ENCODE measurements around the gene MOV10L1.
"Not testable (repeated sequence)": the region's sequence is repeated elsewhere in the genome, so short reads cannot be mapped to it uniquely, and the experiment has no call there.

The MOV10L1 gene

DNA sequence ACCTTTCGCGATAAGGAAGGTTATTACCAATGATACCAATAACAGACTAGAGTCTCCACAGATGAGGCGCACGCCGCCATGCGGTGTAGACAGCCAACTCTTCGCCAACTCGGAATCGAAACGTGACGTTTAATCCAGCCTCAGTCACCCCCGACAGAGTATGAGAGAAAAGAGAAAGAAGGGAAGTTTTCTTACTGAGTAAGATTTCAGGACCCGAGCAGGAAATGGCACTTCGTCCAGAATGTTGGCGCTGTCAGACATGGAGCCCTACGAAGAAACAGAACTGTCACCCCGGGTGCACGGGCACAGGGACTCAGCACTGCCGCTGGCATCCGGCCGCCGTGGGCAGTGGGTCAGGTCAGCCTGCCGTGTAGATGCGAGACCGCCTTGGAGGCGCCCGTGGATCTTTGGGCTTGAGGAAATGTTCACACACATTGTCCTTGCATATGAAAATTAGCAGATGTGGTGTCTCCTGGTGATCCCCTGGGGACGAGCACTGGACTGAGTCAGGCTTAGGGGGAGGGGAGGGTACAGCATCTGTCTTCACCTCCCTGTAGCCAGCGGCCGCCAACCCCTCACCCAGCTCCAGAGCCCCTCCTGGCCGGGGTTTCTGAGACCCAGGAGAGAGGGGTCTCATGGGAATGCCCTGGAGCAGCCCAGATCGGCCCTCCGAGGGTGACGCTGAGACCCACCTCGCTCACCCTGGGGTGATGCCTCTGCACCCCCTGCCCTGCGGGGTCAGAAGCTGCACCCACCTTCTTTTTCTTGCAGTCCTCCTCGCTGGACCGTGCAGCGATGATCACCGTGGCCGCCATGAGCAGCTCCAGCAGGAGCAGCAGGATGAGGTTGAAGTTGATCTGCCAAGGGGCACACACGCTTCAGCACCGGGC is 12.9 kb upstream of the MOV10L1 start:
- no peak for DNase-seq (ENCODE audit: extremely low read depth in 1 of 2, low read depth in 1 of 2)

GRCh38 chr22:50078246-50078645 is 11.6 kb upstream of the MOV10L1 start:
- DNase-seq (ENCODE audit: extremely low read depth in 1 of 2, low read depth in 1 of 2), result no peak

GRCh38 chr22:50078761-50079160 is 11.0 kb upstream of the MOV10L1 start:
- no peak for DNase-seq (ENCODE audit: extremely low read depth in 1 of 2, low read depth in 1 of 2)

- DNase-seq (ENCODE audit: extremely low read depth in 1 of 2, low read depth in 1 of 2), result no peak
Observed at GRCh38 chr22:50080077-50080465, 9.7 kb upstream of the MOV10L1 start.

- no peak for DNase-seq (ENCODE audit: extremely low read depth in 1 of 2, low read depth in 1 of 2)
Observed at GRCh38 chr22:50081426-50082196, 8.2 kb upstream of the MOV10L1 start.

DNA sequence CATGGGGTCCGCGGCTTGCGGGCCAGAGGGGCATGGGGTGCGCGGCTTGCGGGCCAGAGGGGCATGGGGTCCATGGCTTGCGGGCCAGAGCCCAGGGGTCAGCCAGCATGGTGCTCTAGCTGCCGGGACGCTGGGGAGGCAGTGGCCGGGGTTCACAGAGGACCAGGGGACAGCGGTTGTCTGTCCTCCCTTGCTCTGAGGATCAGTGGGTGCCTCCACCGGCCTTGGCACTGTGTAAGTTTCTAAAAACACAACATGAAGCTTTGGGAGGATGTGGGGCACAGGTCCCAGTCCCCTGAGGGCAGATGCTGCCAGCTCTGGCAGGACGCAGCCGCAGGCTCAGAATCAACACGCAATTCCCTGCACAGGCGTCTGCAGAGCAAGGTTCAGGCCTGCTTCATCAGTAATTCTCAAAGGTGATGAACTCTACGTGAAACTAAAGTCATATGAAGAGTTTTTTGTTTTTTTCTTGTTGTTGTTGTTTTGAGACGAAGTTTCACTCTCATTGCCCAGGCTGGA is 7.5 kb upstream of the MOV10L1 start:
- DNase-seq (ENCODE audit: extremely low read depth in 1 of 2, low read depth in 1 of 2), result no peak

DNA sequence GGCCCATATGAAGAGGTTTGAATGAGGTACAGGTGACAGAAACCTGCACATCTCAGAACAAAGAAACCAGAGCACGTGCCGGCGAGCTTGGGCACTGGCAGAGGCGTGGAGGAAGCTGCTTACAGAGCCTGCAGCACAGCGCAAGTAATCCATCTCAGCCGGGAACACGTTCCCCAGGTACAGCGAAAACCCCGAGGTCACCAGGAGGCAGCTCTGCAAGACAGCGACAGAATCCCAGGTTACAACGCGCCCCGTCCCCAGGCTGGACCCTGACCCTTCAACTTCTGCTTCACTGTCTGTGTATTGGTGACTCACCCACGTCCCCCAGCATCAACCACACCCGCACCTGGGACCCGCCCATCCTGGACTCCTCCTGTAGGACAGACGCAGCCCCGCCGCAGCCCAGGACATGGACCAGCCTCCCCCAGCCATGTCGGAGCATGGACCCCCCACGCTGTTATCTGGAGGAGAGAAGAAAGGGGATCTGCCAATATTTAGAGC is 6.8 kb upstream of the MOV10L1 start:
- no peak for DNase-seq (ENCODE audit: extremely low read depth in 1 of 2, low read depth in 1 of 2)

GRCh38 chr22:50083462-50084079 is 6.2 kb upstream of the MOV10L1 start:
- no peak for DNase-seq (ENCODE audit: extremely low read depth in 1 of 2, low read depth in 1 of 2)

DNA sequence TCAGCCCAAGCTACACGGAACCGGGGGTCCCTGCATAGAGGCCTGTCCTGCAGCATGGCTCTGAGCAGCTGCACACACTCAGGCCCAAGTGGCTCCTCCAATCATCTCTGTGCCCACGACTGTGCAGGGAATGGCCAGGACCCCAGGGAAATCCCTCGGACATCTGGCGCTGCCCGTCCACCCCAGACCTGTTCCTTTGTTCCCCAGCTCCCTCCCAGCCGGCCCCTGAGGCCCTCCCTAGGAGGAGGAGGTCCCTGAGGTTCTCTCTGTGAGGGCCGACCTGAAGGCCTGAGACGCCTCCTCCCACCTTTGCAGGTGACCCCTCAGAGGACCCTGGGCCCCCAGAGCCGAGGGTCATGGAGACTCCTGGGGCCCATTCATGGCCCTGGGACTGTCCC is 5.7 kb upstream of the MOV10L1 start:
- DNase-seq (ENCODE audit: extremely low read depth in 1 of 2, low read depth in 1 of 2), result no peak

- no peak for DNase-seq (ENCODE audit: extremely low read depth in 1 of 2, low read depth in 1 of 2)
Observed at GRCh38 chr22:50084614-50085021, 5.2 kb upstream of the MOV10L1 start.

DNA sequence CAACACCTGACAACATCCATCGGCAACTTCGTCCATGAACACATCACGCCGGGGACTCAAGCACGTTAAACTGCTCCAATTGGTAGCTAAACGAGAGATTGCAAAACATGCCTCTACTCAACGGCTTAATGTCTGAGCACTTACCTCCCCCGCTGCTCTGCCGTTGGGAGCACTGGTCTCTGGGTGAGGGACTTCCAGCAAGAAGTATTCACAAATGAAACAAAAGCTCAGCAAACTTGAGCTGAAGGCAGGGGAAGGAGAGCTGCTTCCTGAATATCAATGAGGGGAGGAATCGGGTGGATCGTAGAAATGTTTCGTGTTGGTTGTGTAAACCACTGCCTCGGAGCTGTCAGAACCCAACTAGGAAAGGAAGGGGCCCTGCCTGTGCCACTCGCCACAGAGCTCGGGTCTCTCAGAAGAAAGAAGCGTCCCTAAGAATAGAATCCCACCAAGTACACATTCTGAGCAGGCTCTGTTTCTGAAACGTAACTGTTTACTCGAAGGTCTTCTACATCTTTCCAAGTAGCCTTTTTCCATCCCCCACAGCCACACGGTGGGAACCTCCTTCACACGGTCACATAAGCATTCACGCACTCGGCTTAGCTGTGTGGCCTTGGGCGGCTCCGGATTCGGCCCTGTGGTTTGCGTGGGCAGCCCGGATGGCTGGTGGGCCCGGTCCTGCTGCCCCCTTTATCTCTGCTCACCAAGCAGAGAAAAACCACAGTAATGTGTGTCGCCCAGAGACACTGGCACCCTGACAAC is 4.4 kb upstream of the MOV10L1 start, which contains the start of gene MLC1:
MLC1 (minus strand) TSS at position 216 of the 762 bp plus-strand sequence. CDS start 524 bp downstream, outside the sequence.
- no peak for DNase-seq (ENCODE audit: extremely low read depth in 1 of 2, low read depth in 1 of 2)

DNA sequence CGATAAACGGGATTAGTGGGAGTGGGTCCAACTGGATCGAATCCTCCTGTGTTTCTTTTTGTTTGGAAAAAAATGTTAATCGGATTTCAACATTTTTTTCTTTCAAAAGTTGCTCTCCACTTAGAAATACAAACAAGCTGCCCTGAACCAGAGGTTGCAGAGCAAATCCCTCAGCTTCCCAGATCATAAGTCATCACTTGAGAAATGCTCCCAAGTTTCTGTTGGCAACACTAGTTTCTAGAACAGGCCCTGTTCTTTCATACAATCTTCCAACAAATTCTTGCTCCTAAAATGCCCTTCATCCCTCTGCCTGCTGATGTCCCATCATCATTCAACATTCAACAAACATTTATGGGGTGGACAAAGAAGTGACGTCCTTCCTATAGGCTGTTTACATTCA is 3.3 kb upstream of the MOV10L1 start:
- DNase-seq (ENCODE audit: extremely low read depth in 1 of 2, low read depth in 1 of 2), result no peak

DNA sequence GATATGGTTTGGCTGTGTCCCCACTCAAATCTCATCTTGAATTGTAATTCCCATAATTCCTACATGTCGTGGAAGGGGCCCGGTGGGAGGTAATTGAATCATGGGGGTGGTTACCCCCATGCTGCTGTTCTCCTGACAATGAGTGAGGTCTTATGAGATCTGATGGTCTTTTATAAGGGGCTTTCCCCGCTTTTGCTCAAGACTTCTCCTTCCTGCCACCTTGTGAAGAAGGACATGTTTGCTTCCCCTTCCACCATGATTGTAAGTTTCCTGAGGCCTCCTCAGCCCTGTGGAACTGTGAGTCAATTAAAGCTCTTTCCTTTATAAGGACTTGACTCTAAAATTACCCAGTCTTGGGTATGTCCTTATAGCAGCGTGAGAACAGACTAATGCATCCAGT is 2.8 kb upstream of the MOV10L1 start:
- not testable (repeated sequence) for DNase-seq (ENCODE audit: extremely low read depth in 1 of 2, low read depth in 1 of 2)

GRCh38 chr22:50087646-50088045 is 2.2 kb upstream of the MOV10L1 start:
- DNase-seq (ENCODE audit: extremely low read depth in 1 of 2, low read depth in 1 of 2), result no peak

GRCh38 chr22:50088096-50088495 is 1.7 kb upstream of the MOV10L1 start:
- no peak for DNase-seq (ENCODE audit: extremely low read depth in 1 of 2, low read depth in 1 of 2)

- DNase-seq (ENCODE audit: extremely low read depth in 1 of 2, low read depth in 1 of 2), result no peak
Observed at GRCh38 chr22:50089231-50089630, 575 bp upstream of the MOV10L1 start.

- DNase-seq (ENCODE audit: extremely low read depth in 1 of 2, low read depth in 1 of 2), result no peak
Observed at GRCh38 chr22:50090412-50090714, 557 bp downstream of the MOV10L1 start.

DNA sequence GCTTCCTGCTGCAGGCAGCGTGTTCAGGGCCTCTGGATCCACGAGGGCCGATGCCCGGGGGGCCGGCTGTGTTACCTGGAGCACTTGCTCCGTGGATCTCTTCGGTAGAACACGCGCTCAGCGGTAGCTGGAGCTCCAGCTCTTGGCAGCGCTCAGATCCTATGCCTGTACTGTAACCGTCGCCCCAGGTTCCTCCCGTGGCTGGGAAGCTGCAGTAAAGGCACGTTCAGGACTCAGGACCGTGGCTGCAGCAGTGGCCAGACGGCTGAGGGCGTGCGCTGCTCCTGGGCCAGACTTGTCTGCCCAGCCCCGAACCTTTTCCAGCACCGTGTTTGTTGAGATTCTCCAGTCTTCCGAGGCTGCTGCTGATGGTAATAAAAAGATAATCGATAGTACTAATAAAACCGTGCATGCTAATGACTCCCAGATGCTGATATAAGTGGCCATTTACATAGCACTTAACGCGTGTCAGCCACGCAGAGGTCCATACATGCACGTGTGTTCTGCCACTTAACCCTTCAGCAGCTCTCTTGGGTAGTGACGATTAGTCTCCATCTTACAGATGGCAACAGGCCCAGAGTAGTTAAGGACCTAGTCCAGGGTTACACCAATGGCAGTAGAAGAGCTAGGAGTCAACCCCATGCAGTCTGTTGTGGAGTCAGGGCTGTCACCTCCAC is 1.4 kb downstream of the MOV10L1 start:
- DNase-seq (ENCODE audit: extremely low read depth in 1 of 2, low read depth in 1 of 2), result no peak

DNA sequence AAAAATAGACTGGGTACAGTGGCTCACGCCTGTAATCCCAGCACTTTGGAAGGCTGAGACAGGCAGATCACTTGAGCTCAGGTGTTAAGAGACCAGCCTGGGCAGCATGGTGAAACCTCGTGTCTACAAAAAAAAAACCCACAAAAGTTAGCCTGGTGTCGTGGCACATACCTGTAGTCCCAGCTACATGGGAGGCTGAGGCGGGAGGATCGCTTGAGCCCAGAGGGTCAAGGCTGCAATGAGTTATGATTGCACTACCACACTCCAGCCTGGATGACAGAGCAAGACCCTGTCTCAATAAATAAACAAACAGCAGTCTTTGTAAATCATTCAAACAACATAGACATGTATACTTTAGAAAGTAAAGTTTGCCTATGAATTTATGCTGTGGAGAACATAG is 2.5 kb downstream of the MOV10L1 start:
- no peak for DNase-seq (ENCODE audit: extremely low read depth in 1 of 2, low read depth in 1 of 2)

DNA sequence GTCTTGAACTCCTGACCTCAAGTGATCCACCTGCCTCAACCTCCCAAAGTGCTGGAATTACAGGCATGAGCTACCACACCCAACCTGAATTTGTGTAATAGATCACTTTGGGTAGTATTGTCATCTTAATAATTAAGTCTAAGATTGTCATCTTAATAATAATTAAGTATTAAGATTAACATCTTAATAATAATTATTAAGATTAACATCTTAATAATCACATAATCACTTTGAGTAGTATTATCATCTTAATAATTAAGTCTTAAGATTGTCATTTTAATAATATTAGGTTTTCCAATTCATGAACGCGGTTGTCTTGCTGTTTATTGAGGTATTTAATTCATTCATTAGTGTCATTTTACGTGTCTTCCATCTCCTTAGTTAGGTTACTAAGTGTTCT is 8.2 kb downstream of the MOV10L1 start:
- DNase-seq (ENCODE audit: extremely low read depth in 1 of 2, low read depth in 1 of 2), result no peak

All from activated CD8-positive, alpha-beta memory T cell treated with anti-CD3 and anti-CD28 coated beads for 1 hour (primary cell).